Measurements from ENCODE around the gene PRICKLE2.

The PRICKLE2 gene

DNA sequence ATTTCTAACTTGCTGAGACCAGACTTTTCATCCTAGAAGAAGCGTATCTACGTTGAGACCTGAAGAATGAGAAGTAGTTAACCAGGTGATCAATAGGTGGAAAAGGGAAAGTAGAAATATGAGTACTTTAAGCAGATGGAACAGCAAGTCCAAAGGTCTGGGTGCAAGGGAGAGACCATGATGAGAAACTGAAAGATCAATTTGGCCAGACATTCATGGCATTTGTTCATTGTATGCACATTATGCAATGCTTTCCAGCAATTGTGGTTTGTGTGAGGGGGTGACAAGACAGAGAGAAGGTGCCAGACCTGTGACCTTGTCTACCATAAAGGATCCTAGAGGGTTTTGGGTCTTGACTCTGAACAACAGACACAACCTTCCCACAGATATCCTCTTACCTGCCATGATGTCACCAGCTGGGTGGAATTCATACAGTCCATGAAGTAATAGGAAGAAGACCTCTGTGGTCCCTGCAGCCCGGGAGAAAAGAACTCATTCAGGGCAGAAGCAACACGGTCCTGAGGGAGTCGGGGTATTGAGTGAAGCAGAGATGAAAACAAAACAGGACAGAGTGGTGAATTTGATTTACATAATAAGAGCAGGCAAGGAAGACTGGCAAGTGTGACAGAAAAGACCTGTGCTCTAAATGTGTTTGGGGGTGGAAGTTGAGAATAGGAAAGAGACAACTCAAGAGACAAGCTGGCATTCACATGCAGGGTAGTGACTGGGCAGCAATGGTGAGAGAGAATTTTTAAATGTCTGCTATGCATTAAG is 138.6 kb downstream of the PRICKLE2 start:
- TF ChIP-seq POLR2AphosphoS5 (IDR thresholded peaks at IDR 0.05; ENCODE audit: low read depth, low read length) (no peak), TAF1 (IDR thresholded peaks at IDR 0.05; ENCODE audit: borderline replicate concordance, insufficient read depth, low read length) (no peak), FOXP2 (optimal IDR thresholded peaks at IDR 0.05; ENCODE audit: borderline replicate concordance, extremely low read depth, extremely low read length, insufficient read depth) (no peak), SIN3A (IDR thresholded peaks at IDR 0.05; ENCODE audit: borderline replicate concordance, insufficient read depth, low read length) (no peak)
- TF ChIP-seq, protein P1, sequence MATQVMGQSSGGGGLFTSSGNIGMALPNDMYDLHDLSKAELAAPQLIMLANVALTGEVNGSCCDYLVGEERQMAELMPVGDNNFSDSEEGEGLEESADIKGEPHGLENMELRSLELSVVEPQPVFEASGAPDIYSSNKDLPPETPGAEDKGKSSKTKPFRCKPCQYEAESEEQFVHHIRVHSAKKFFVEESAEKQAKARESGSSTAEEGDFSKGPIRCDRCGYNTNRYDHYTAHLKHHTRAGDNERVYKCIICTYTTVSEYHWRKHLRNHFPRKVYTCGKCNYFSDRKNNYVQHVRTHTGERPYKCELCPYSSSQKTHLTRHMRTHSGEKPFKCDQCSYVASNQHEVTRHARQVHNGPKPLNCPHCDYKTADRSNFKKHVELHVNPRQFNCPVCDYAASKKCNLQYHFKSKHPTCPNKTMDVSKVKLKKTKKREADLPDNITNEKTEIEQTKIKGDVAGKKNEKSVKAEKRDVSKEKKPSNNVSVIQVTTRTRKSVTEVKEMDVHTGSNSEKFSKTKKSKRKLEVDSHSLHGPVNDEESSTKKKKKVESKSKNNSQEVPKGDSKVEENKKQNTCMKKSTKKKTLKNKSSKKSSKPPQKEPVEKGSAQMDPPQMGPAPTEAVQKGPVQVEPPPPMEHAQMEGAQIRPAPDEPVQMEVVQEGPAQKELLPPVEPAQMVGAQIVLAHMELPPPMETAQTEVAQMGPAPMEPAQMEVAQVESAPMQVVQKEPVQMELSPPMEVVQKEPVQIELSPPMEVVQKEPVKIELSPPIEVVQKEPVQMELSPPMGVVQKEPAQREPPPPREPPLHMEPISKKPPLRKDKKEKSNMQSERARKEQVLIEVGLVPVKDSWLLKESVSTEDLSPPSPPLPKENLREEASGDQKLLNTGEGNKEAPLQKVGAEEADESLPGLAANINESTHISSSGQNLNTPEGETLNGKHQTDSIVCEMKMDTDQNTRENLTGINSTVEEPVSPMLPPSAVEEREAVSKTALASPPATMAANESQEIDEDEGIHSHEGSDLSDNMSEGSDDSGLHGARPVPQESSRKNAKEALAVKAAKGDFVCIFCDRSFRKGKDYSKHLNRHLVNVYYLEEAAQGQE (IDR thresholded peaks at IDR 0.05; ENCODE audit: insufficient read depth in 1 of 2, low read depth in 2 of 2, low read length in 2 of 2), result no peak

DNA sequence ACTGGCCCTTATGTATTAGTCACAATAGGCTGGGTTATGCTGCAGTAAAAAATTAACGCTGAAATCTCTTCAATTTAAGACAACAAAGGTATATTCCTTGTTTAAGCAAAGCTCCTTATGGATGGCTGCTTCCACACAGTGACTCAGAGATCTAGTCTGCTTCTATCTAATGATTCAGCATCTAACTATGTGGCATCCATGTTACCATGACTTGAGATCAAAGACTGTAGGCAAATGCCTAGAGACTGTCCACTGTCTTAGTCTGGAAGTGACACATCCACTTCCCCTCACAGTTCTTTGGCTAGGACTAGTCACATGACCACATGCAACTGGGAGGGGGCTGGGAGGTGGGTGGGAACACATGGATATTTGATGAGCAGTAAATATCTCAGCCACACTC is 140.6 kb downstream of the PRICKLE2 start:
- TF ChIP-seq SIN3A (IDR thresholded peaks at IDR 0.05; ENCODE audit: borderline replicate concordance, insufficient read depth, low read length), result no peak
- no peak for TF ChIP-seq POLR2AphosphoS5 (IDR thresholded peaks at IDR 0.05; ENCODE audit: low read depth, low read length)
- TF ChIP-seq TAF1 (IDR thresholded peaks at IDR 0.05; ENCODE audit: borderline replicate concordance, insufficient read depth, low read length), result no peak
- no peak for TF ChIP-seq FOXP2 (optimal IDR thresholded peaks at IDR 0.05; ENCODE audit: borderline replicate concordance, extremely low read depth, extremely low read length, insufficient read depth)
- TF ChIP-seq, protein P1 (IDR thresholded peaks at IDR 0.05; ENCODE audit: insufficient read depth in 1 of 2, low read depth in 2 of 2, low read length in 2 of 2), result no peak

DNA sequence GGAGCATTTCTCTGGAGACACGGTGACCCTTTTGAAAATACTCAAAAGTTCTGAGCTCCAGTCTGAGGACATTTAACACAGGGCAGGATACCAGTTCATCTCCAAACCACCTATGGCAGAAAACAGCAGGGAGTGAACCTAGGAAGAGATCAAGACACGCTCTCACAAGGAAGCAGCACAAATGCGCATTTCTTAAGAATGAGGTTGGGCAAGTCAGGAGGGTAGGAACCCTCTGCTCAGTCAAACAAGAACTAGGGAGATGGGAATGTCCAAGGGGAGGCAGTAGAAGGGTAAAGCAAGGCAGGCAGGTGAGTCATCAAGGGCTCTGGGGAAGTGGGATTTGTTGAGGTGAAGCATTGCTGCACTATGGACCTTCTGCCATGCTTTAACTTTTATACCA is 141.7 kb downstream of the PRICKLE2 start:
- TF ChIP-seq POLR2AphosphoS5 (IDR thresholded peaks at IDR 0.05; ENCODE audit: low read depth, low read length) (no peak), TAF1 (IDR thresholded peaks at IDR 0.05; ENCODE audit: borderline replicate concordance, insufficient read depth, low read length) (no peak), SIN3A (IDR thresholded peaks at IDR 0.05; ENCODE audit: borderline replicate concordance, insufficient read depth, low read length) (no peak)

DNA sequence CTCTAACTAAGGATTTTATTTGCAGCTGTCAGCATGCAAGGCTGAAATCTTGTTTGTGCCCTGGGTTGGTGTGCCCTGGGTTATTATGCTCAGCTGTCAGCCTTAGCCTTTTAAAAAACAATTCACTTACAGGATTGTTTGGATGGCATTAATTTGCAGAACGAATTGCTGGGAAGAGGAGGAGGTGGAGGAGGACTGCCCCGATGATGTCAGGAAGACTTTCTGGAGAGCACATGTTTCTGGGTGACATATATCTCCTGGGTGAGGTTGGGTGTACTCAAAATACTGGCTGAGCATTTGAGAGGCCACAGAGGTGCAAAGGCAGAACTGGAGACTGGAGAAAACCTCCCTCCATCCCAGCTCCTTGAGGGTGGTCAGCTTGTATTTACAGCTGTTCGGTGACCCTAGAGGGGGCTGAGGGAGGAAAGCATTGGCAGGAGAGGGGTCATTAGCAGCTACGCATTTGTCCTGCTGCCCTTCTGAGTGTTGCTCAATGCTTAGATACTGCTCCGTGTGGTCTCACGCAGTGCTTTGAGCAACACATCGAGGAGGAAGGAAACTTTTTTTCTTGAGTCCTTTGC is 142.2 kb downstream of the PRICKLE2 start:
- TF ChIP-seq, protein P1 (IDR thresholded peaks at IDR 0.05; ENCODE audit: insufficient read depth in 1 of 2, low read depth in 2 of 2, low read length in 2 of 2), result no peak
- no peak for TF ChIP-seq FOXP2 (optimal IDR thresholded peaks at IDR 0.05; ENCODE audit: borderline replicate concordance, extremely low read depth, extremely low read length, insufficient read depth)
- no peak for TF ChIP-seq POLR2AphosphoS5 (IDR thresholded peaks at IDR 0.05; ENCODE audit: low read depth, low read length)
- no peak for TF ChIP-seq SIN3A (IDR thresholded peaks at IDR 0.05; ENCODE audit: borderline replicate concordance, insufficient read depth, low read length)
- no peak for TF ChIP-seq TAF1 (IDR thresholded peaks at IDR 0.05; ENCODE audit: borderline replicate concordance, insufficient read depth, low read length)

DNA sequence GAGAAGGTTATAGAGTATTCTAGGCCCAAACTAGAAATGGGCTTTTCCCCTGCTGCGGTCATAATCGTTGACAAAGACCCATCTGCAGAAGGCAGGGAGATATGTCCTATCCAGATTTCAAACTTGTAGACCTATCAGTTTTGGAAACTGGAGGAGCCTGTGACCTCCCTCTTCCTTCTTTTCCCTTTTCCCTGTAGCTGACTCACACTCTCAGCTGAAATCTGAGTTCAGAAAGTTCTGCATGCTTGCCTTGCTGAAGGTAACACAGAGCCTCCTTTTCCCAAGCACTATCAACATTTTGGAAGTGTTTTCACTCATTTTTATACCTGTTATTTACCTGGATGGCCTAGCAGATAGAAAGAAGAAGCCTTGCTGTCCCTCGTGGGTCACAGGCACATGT is 142.9 kb downstream of the PRICKLE2 start:
- TF ChIP-seq TAF1 (IDR thresholded peaks at IDR 0.05; ENCODE audit: borderline replicate concordance, insufficient read depth, low read length), result no peak
- TF ChIP-seq SIN3A (IDR thresholded peaks at IDR 0.05; ENCODE audit: borderline replicate concordance, insufficient read depth, low read length), result no peak
- TF ChIP-seq, protein P1 (IDR thresholded peaks at IDR 0.05; ENCODE audit: insufficient read depth in 1 of 2, low read depth in 2 of 2, low read length in 2 of 2), result no peak
- TF ChIP-seq POLR2AphosphoS5 (IDR thresholded peaks at IDR 0.05; ENCODE audit: low read depth, low read length), result no peak
- TF ChIP-seq FOXP2 (optimal IDR thresholded peaks at IDR 0.05; ENCODE audit: borderline replicate concordance, extremely low read depth, extremely low read length, insufficient read depth), result no peak

Data from PFSK-1 (cell line).